Panc1 (cell line): Measurements from ENCODE around the gene PLET1. TPM values are rescaled to one million over a fixed set of nuclear protein-coding genes. Genes with fewer than 3 reads are reported as not detected.

ENCODE experiments used
- ATAC-seq: fragments of 200-7000 bp; cut with Tn5 transposase; 2 replicates; pipeline ENCODE4 v1.9.1; 2020; ENCODE audit warnings: mild to moderate bottlenecking, moderate library complexity
- BruUV-seq: library from RNA; stranded (reverse); fragments of 400-500 nt; replicated peaks from 2 replicates; lab custom pipeline; 2021; lab: Mats Ljungman, UMichigan
- CTCF ChIA-PET: fragments of 300-600 bp; sonication (Branson Sonifier 250); formaldehyde crosslinking; loops from one replicate; lab custom pipeline; 2022; ENCODE audit warnings: antibody characterized with exemption; lab: Charles Lee
- POLR2A ChIA-PET: fragments of 300-600 bp; sonication (Branson Sonifier 250); formaldehyde crosslinking; loops from one replicate; lab custom pipeline; 2022; ENCODE audit warnings: antibody characterized with exemption; lab: Charles Lee
- DNase-seq: peaks from one replicate; pipeline ENCODE4 v3.0.0-alpha.2; 2010; ENCODE audit warnings: low read depth, low spot score
- H3K27ac ChIP-seq: 2 replicates; pipeline ENCODE4 v1.5.1; 2011; ENCODE audit warnings: mild to moderate bottlenecking, low read length, inconsistent platforms
- H3K27me3 ChIP-seq: fragments of 200-500 bp; sonication (Bioruptor generic); 2 replicates; pipeline ENCODE4 v1.6.0; 2014; ENCODE audit warnings: low read length, inconsistent platforms; ENCODE audit not compliant: control insufficient read depth, insufficient read depth
- H3K36me3 ChIP-seq: fragments of 200-500 bp; sonication (Bioruptor generic); 2 replicates; pipeline ENCODE4 v1.5.1; 2014; ENCODE audit warnings: inconsistent platforms, mild to moderate bottlenecking, low read length, moderate library complexity; ENCODE audit not compliant: control insufficient read depth, insufficient read depth
- H3K4me1 ChIP-seq: 2 replicates; pipeline ENCODE4 v1.5.1; 2011; ENCODE audit warnings: inconsistent platforms, mild to moderate bottlenecking, low read length, moderate library complexity; ENCODE audit not compliant: control insufficient read depth, insufficient read depth
- H3K4me3 ChIP-seq, 2 experiments: 2 replicates each; pipeline ENCODE4 v1.5.1; 2011 to 2012; ENCODE audit warnings: low read depth in 2 of 2, low read length in 2 of 2, mild to moderate bottlenecking in 2 of 2, inconsistent platforms in 1 of 2, moderate library complexity in 1 of 2
- H3K9me3 ChIP-seq: fragments of 200-500 bp; sonication (Bioruptor generic); 2 replicates; pipeline ENCODE4 v1.5.1; 2014; ENCODE audit warnings: low read depth, mild to moderate bottlenecking, inconsistent platforms, low read length, moderate library complexity; ENCODE audit not compliant: control insufficient read depth, insufficient read depth
- POLR2AphosphoS5 ChIP-seq: IDR thresholded peaks from 2 replicates; pipeline ENCODE4 v1.6.1; 2012; ENCODE audit warnings: mild to moderate bottlenecking, low read depth, low read length, moderate library complexity
- REST ChIP-seq, 2 experiments: IDR thresholded peaks; 2 replicates each; pipeline ENCODE4 v1.6.1; 2011 to 2012; ENCODE audit warnings: low read depth in 2 of 2, control low read depth in 1 of 2, low read length in 1 of 2, mild to moderate bottlenecking in 1 of 2, moderate library complexity in 1 of 2; ENCODE audit not compliant: insufficient read depth in 1 of 2
- SIN3A ChIP-seq: IDR thresholded peaks from 2 replicates; pipeline ENCODE4 v1.6.1; 2012; ENCODE audit warnings: low read depth, mild to moderate bottlenecking, low read length, moderate library complexity, borderline replicate concordance; ENCODE audit not compliant: insufficient read depth
- TCF7L2 ChIP-seq: IDR thresholded peaks from 2 replicates; pipeline ENCODE4 v1.6.1; 2011; ENCODE audit warnings: mild to moderate bottlenecking, low read depth, low read length, inconsistent platforms
- in situ Hi-C: cut with HindIII; loops from 2 replicates; pipeline ENCODE4 v1.10.0; 2016; ENCODE audit warnings: low sequenced_read_pairs, low pct_unique_long_range_greater_than_20kb
- intact Hi-C: fragments of 100-400 bp; cut with micrococcal nuclease; formaldehyde crosslinking; loops from one replicate; pipeline ENCODE4 v1.10.0; 2022; ENCODE audit not compliant: unreplicated experiment
- total RNA-seq: library from RNA; stranded (reverse); gene quantifications from one replicate; pipeline ENCODE4 v1.2.1, GENCODE V29; 2021; ENCODE audit not compliant: unreplicated experiment
- TF ChIP-seq, protein P1 (sequence below): fragments of 450-650 bp; IDR thresholded peaks from 2 replicates; pipeline ENCODE4 v1.5.1; 2017; ENCODE audit warnings: mild to moderate bottlenecking

PLET1 gene
- total RNA-seq, 1 experiment from 2014 or later: not detected

- Histone ChIP-seq H3K27ac (no peak overlapping the region), H3K4me1 (no peaks in the 10 kb centered on the region), H3K27me3 (0 out of 2 replicates have a peak, but pooled peaks cover 2% of the 10 kb centered on the region), H3K9me3 (no peaks in the 10 kb centered on the region), H3K4me3 (no peak overlapping the region), H3K36me3 (no peaks in the 10 kb centered on the region)
- CTCF ChIA-PET: no interaction called here
- in situ Hi-C loops (no loop called here), intact Hi-C loops (no loop called here)
- no peak for ATAC-seq
- no peak for DNase-seq
- no peak for TF ChIP-seq SIN3A
- TF ChIP-seq REST (IDR thresholded peaks at IDR 0.05; ENCODE audit: insufficient read depth in 1 of 2, low read depth in 2 of 2, low read length in 1 of 2): no peak
- TF ChIP-seq, protein P1, sequence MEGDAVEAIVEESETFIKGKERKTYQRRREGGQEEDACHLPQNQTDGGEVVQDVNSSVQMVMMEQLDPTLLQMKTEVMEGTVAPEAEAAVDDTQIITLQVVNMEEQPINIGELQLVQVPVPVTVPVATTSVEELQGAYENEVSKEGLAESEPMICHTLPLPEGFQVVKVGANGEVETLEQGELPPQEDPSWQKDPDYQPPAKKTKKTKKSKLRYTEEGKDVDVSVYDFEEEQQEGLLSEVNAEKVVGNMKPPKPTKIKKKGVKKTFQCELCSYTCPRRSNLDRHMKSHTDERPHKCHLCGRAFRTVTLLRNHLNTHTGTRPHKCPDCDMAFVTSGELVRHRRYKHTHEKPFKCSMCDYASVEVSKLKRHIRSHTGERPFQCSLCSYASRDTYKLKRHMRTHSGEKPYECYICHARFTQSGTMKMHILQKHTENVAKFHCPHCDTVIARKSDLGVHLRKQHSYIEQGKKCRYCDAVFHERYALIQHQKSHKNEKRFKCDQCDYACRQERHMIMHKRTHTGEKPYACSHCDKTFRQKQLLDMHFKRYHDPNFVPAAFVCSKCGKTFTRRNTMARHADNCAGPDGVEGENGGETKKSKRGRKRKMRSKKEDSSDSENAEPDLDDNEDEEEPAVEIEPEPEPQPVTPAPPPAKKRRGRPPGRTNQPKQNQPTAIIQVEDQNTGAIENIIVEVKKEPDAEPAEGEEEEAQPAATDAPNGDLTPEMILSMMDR: no peak
- TF ChIP-seq POLR2AphosphoS5: no peak
- TF ChIP-seq TCF7L2: no peak
- BruUV-seq: no TSS peak
- POLR2A ChIA-PET: no interaction called here
Observed at GRCh38 chr11:112303616-112304015, 43.0 kb upstream of the PLET1 start.

GRCh38 chr11:112302226-112302868 lies 41.7 kb upstream of the PLET1 start:
- no peak for TF ChIP-seq SIN3A
- TF ChIP-seq TCF7L2: no peak
- no peak for TF ChIP-seq POLR2AphosphoS5
- TF ChIP-seq REST (IDR thresholded peaks at IDR 0.05; ENCODE audit: insufficient read depth in 1 of 2, low read depth in 2 of 2, low read length in 1 of 2): no peak
- TF ChIP-seq, protein P1: no peak
- no peaks in the 10 kb centered on the region for H3K36me3 ChIP-seq
- no TSS peak for BruUV-seq
- intact Hi-C loops: no loop called here
- no peak overlapping the region for H3K27ac ChIP-seq
- H3K9me3 ChIP-seq: no peaks in the 10 kb centered on the region
- ChIA-PET CTCF (no interaction called here), POLR2A (no interaction called here)
- no peak for ATAC-seq
- H3K27me3 ChIP-seq: no peaks in the 10 kb centered on the region
- no peaks in the 10 kb centered on the region for H3K4me1 ChIP-seq
- in situ Hi-C loops: no loop called here
- no peak overlapping the region for H3K4me3 ChIP-seq
- no peak for DNase-seq
